Mesothelial cell of epicardium (in vitro differentiated cells): ENCODE measurements around the gene PARD3. TPM values are rescaled to one million over a fixed set of nuclear protein-coding genes. Genes with fewer than 3 reads are reported as not detected.
A peak's percentile ranks its signal among the peaks of the same experiment; 100 is the strongest.

ENCODE experiments used
- DNase-seq, 2 experiments: peaks; one replicate each; pipeline ENCODE4 v3.0.0; 2021; ENCODE audit warnings: low spot score in 2 of 2; ENCODE audit not compliant: unreplicated experiment in 2 of 2
- H3K27ac Mint-ChIP-seq: 2 replicates; pipeline ENCODE4 v1.8.0; 2021; ENCODE audit warnings: mixed read lengths
- H3K27me3 Mint-ChIP-seq: 2 replicates; pipeline ENCODE4 v1.8.0; 2021; ENCODE audit warnings: low read depth, mixed read lengths
- H3K36me3 Mint-ChIP-seq: 2 replicates; pipeline ENCODE4 v1.8.0; 2021; ENCODE audit warnings: mixed read lengths
- H3K4me1 Mint-ChIP-seq: 2 replicates; pipeline ENCODE4 v1.8.0; 2021; ENCODE audit warnings: mixed read lengths
- H3K4me3 Mint-ChIP-seq: 2 replicates; pipeline ENCODE4 v1.8.0; 2021; ENCODE audit warnings: mild to moderate bottlenecking, moderate library complexity, mixed read lengths
- H3K9me3 Mint-ChIP-seq: 2 replicates; pipeline ENCODE4 v1.8.0; 2021; ENCODE audit warnings: mixed read lengths
- CTCF ChIP-seq: fragments of 200-600 bp; sonication (generic); IDR thresholded peaks from one replicate; pipeline ENCODE4 v1.5.0; 2021; ENCODE audit warnings: antibody characterized with exemption; ENCODE audit not compliant: unreplicated experiment
- total RNA-seq: library from RNA; stranded (reverse); gene quantifications from 3 replicates; pipeline ENCODE4 v1.2.1, GENCODE V29; 2021

PARD3 gene
- total RNA-seq, 1 donor from 2014 or later: 73.2 TPM

DNA sequence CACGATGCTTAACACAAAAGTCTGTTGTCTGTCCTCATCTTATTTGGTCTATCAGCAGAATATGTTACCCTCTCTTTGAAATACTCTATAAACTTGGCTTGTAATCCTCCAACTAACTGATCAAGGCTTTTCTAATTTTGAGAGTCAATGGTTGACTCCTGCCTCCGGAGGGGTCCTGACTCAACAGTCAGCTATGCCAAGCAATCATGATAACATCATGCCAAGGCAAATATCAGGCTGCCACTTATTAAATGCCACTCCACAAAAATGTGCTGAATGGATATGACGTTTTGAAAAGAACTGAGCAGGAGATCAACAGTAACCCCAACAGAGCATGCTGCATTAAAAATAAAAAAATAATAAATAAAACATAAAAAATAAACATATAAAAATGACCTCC, 116.1 kb downstream of the PARD3 start:
- H3K4me3 Mint-ChIP-seq: no peak overlapping the region
- DNase-seq: no peak
- H3K27me3 Mint-ChIP-seq: no peaks in the 10 kb centered on the region
- H3K36me3 Mint-ChIP-seq: peaks cover 3% of the 10 kb centered on the region
- TF ChIP-seq CTCF: no peak
- H3K4me1 Mint-ChIP-seq: peaks cover 36% of the 10 kb centered on the region
- no peak overlapping the region for H3K27ac Mint-ChIP-seq
- no peaks in the 10 kb centered on the region for H3K9me3 Mint-ChIP-seq

GRCh38 chr10:34698248-34698831, 116.8 kb downstream of the PARD3 start:
- no peak for DNase-seq
- Mint-ChIP-seq H3K9me3 (no peaks in the 10 kb centered on the region), H3K4me3 (no peak overlapping the region), H3K27me3 (no peaks in the 10 kb centered on the region), H3K27ac (no peak overlapping the region), H3K4me1 (peaks cover 33% of the 10 kb centered on the region), H3K36me3 (peaks cover 6% of the 10 kb centered on the region)
- no peak for TF ChIP-seq CTCF

GRCh38 chr10:34697351-34698247, 117.5 kb downstream of the PARD3 start:
- no peaks in the 10 kb centered on the region for H3K27me3 Mint-ChIP-seq
- H3K27ac Mint-ChIP-seq: peak overlapping the region; percentile 14
- peaks cover 13% of the 10 kb centered on the region for H3K36me3 Mint-ChIP-seq
- no peaks in the 10 kb centered on the region for H3K9me3 Mint-ChIP-seq
- H3K4me3 Mint-ChIP-seq: no peak overlapping the region
- no peak for TF ChIP-seq CTCF
- DNase-seq: no peak
- peaks cover 28% of the 10 kb centered on the region for H3K4me1 Mint-ChIP-seq

GRCh38 chr10:34696423-34696822, 118.7 kb downstream of the PARD3 start:
- Mint-ChIP-seq H3K4me1 (peaks cover 25% of the 10 kb centered on the region), H3K27ac (peak overlapping the region; percentile 4), H3K36me3 (peaks cover 20% of the 10 kb centered on the region), H3K27me3 (no peaks in the 10 kb centered on the region), H3K4me3 (no peak overlapping the region), H3K9me3 (peaks cover 3% of the 10 kb centered on the region)
- TF ChIP-seq CTCF: no peak
- DNase-seq: no peak

DNA sequence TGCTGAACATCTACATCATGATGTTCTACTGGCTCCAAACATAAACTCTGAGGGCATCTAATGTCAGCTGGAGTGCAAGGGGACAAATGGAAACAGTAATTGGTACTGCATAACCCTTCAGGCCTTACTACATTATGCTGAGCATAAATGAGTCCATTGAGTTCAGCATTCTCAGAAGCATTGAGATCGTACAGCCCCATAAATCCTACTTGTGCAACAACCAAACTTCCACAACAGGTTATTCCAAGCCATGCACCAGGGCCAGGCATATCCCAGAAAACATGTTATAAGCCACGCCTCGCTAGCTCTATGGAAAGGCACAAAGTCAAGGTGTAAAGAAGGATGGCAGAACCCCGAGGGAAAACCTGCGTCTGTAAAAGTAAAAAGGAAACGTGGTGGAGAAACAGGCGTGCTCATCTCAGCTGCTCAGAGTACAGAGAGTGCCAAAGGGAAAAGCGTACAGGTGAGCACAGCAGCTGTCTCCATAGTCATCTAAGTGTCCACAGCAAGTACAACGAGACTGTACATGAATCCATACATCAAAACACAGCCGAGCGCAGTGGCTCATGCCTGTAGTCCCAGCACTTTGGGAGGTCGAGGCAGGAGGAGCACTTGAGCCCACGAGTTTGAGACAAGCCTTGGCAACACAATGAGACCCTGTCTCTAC, 124.6 kb downstream of the PARD3 start:
- DNase-seq: no peak
- peaks cover 7% of the 10 kb centered on the region for H3K9me3 Mint-ChIP-seq
- no peak overlapping the region for H3K27ac Mint-ChIP-seq
- H3K36me3 Mint-ChIP-seq: peaks cover 21% of the 10 kb centered on the region
- no peak overlapping the region for H3K4me3 Mint-ChIP-seq
- peaks cover 19% of the 10 kb centered on the region for H3K4me1 Mint-ChIP-seq
- no peaks in the 10 kb centered on the region for H3K27me3 Mint-ChIP-seq
- TF ChIP-seq CTCF: no peak
